Prostate gland (tissue), 2 donors: ENCODE measurements around the gene PSMD6. TPM values are rescaled to one million over a fixed set of nuclear protein-coding genes. Genes with fewer than 3 reads are reported as not detected.

ENCODE experiments used
- DNase-seq: peaks from one replicate; pipeline ENCODE4 v3.0.0-alpha.2; 2019; ENCODE audit warnings: low spot score
- H3K27ac ChIP-seq, 2 donors: fragments of 200-600 bp; sonication (generic); 2 replicates each; pipeline ENCODE4 v1.5.1; 2017 to 2019
- H3K27me3 ChIP-seq: fragments of 200-600 bp; sonication (generic); replicated peaks from 2 replicates; pipeline ENCODE4 v1.5.1; 2019; ENCODE audit not compliant: insufficient read depth
- H3K36me3 ChIP-seq, 2 donors: fragments of 200-600 bp; sonication (generic); 1 replicate in 1 of 2; 2 replicates in 1 of 2; pipeline versions ENCODE4 v1.5.1 to v1.8.1; 2017 to 2019
- H3K4me1 ChIP-seq: fragments of 200-600 bp; sonication (generic); replicated peaks from 2 replicates; pipeline ENCODE4 v1.5.1; 2019
- H3K4me3 ChIP-seq, 2 donors: fragments of 200-600 bp; sonication (generic); 2 replicates each; pipeline ENCODE4 v1.5.1; 2017 to 2019
- H3K9me3 ChIP-seq: fragments of 200-600 bp; sonication (generic); 2 replicates; pipeline ENCODE4 v1.5.1; 2017
- POLR2A ChIP-seq: fragments of 450-650 bp; IDR thresholded peaks from one replicate; pipeline ENCODE4 v1.6.1; 2016; ENCODE audit warnings: antibody characterized with exemption, mild to moderate bottlenecking
- POLR2AphosphoS5 ChIP-seq: sonication (generic); formaldehyde crosslinking; IDR thresholded peaks from one replicate; pipeline ENCODE4 v1.6.1; 2017; ENCODE audit warnings: antibody characterized with exemption
- WGBS: methylation state at CpG from one replicate; pipeline ENCODE4 v1.1.5; 2018; 5-methylcytosine and 5-hydroxymethylcytosine counted together
- intact Hi-C: fragments of 100-400 bp; cut with DNase I; formaldehyde crosslinking; loops from one replicate; pipeline ENCODE4 v1.14.2; 2022
- total RNA-seq, 2 donors: library from RNA; depleted of rRNA; stranded (reverse); fragments of >200 nt; gene quantifications; one replicate each; pipeline ENCODE4 v1.1.0, GENCODE V29; 2016
- TF ChIP-seq, protein P1 (sequence below), 4 experiments: fragments of 200-600 bp in 2 of 4; fragments of 450-650 bp in 2 of 4; sonication (generic) in 2 of 4; IDR thresholded peaks; 1 replicate in 3 of 4; 2 replicates in 1 of 4; pipeline ENCODE4 v1.5.1; 2016 to 2019; ENCODE audit warnings: antibody characterized with exemption in 4 of 4, mild to moderate bottlenecking in 2 of 4, moderate library complexity in 2 of 4

The PSMD6 gene
- total RNA-seq, 2 donors from 2014 or later, result 56.4 to 67.9 TPM

DNA sequence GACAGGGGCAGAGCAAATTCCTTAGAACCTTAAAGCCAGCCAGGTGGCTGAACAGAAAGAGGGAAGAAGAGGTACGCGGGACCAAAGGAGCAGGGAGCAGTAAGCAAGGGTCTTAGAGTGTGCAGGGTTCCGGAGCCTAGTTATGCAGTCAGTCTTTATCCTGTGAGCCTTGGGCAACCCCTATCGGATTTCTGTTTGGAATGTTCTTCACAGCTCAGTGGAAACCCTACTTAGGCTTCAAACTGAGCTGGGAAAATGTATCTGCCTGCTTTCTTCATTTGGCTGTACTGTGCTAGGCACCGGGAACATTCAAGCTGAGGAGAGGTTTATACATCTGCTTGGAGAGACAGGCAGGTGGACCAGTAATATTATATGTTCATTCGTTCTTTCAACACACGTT, 37.1 kb downstream of the PSMD6 start:
- peaks cover 0 to 5% of the 10 kb centered on the region in 2 donors for H3K36me3 ChIP-seq
- intact Hi-C loops, result no loop called here
- no peak for DNase-seq
- H3K9me3 ChIP-seq, result no peaks in the 10 kb centered on the region
- H3K4me3 ChIP-seq, result no peak overlapping the region
- H3K4me1 ChIP-seq, result no peaks in the 10 kb centered on the region
- WGBS, result 79% methylated on average over 7 of the region's 7 CpGs
- H3K27me3 ChIP-seq, result no peaks in the 10 kb centered on the region
- no peak overlapping the region for H3K27ac ChIP-seq
- TF ChIP-seq POLR2AphosphoS5 (no peak), POLR2A (no peak)
- TF ChIP-seq, protein P1, sequence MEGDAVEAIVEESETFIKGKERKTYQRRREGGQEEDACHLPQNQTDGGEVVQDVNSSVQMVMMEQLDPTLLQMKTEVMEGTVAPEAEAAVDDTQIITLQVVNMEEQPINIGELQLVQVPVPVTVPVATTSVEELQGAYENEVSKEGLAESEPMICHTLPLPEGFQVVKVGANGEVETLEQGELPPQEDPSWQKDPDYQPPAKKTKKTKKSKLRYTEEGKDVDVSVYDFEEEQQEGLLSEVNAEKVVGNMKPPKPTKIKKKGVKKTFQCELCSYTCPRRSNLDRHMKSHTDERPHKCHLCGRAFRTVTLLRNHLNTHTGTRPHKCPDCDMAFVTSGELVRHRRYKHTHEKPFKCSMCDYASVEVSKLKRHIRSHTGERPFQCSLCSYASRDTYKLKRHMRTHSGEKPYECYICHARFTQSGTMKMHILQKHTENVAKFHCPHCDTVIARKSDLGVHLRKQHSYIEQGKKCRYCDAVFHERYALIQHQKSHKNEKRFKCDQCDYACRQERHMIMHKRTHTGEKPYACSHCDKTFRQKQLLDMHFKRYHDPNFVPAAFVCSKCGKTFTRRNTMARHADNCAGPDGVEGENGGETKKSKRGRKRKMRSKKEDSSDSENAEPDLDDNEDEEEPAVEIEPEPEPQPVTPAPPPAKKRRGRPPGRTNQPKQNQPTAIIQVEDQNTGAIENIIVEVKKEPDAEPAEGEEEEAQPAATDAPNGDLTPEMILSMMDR (IDR thresholded peaks at IDR 0.05), result no peak

DNA sequence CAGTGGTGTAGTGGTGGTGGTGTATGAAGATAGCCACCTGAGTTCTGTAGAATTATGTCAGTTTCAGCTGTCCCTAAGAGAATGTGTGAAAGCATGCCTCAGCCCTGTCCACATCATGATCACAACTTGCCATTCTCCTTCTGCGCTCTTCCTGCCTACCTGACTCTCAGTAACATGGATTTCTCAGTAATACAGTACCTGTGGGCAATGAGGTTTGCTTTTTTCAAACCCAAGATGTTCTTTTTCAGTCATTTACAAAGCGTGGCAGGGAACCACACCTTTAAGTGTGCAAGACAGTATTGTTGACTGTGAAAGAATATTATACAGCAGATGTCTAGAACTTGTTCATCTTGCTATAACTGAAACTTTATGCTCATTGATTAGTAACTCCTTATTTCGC, 38.9 kb downstream of the PSMD6 start:
- H3K27me3 ChIP-seq, result no peaks in the 10 kb centered on the region
- TF ChIP-seq, protein P1 (IDR thresholded peaks at IDR 0.05), result no peak
- WGBS, result 97% methylated on average over 3 of the region's 3 CpGs
- H3K4me3 ChIP-seq, result no peak overlapping the region
- intact Hi-C loops, result no loop called here
- no peak overlapping the region for H3K27ac ChIP-seq
- DNase-seq, result no peak
- H3K36me3 ChIP-seq, result peaks cover 0 to 5% of the 10 kb centered on the region in 2 donors
- no peaks in the 10 kb centered on the region for H3K9me3 ChIP-seq
- no peaks in the 10 kb centered on the region for H3K4me1 ChIP-seq

DNA sequence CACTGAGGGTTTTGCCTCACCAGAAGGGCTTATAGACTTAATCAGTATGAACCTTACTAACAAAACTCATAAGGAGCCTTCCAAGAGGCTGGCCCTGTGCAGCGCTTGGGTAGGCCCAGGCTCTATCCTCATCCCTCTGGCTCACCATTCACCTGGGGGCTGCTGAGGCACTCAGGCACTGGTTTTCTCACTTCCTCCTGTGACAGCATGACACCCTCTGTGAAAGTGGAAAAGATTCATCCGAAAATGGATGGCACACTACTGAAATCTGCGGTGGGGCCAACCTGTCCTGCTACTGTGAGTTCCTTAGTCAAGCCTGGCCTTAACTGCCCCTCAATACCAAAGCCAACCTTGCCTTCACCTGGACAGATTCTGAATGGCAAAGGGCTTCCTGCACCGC, 41.3 kb downstream of the PSMD6 start:
- H3K4me3 ChIP-seq, result no peak overlapping the region
- intact Hi-C loops, result no loop called here
- TF ChIP-seq, protein P1 (IDR thresholded peaks at IDR 0.05), result no peak
- TF ChIP-seq POLR2A, result no peak
- no peak for TF ChIP-seq POLR2AphosphoS5
- 95% methylated on average over 4 of the region's 4 CpGs for WGBS
- H3K4me1 ChIP-seq, result no peaks in the 10 kb centered on the region
- DNase-seq, result no peak
- peaks cover 0 to 5% of the 10 kb centered on the region in 2 donors for H3K36me3 ChIP-seq
- H3K27me3 ChIP-seq, result no peaks in the 10 kb centered on the region
- H3K27ac ChIP-seq, result no peak overlapping the region
- H3K9me3 ChIP-seq, result no peaks in the 10 kb centered on the region

GRCh38 chr3:63980830-63981498, 42.3 kb downstream of the PSMD6 start:
- DNase-seq, result no peak
- Histone ChIP-seq H3K27me3 (no peaks in the 10 kb centered on the region), H3K4me1 (no peaks in the 10 kb centered on the region), H3K36me3 (peaks cover 0 to 5% of the 10 kb centered on the region in 2 donors), H3K9me3 (no peaks in the 10 kb centered on the region), H3K27ac (no peak overlapping the region), H3K4me3 (no peak overlapping the region)
- intact Hi-C loops, result no loop called here
- 86% methylated on average over 8 of the region's 8 CpGs for WGBS
- TF ChIP-seq POLR2A (no peak), POLR2AphosphoS5 (no peak)
- TF ChIP-seq, protein P1 (IDR thresholded peaks at IDR 0.05), result no peak

GRCh38 chr3:63980019-63980418, 43.3 kb downstream of the PSMD6 start:
- DNase-seq, result no peak
- Histone ChIP-seq H3K4me1 (no peaks in the 10 kb centered on the region), H3K27me3 (no peaks in the 10 kb centered on the region), H3K27ac (no peak overlapping the region), H3K4me3 (no peak overlapping the region), H3K9me3 (no peaks in the 10 kb centered on the region), H3K36me3 (peaks cover 0 to 5% of the 10 kb centered on the region in 2 donors)
- TF ChIP-seq, protein P1 (IDR thresholded peaks at IDR 0.05), result no peak
- no peak for TF ChIP-seq POLR2A
- no peak for TF ChIP-seq POLR2AphosphoS5
- WGBS, result 88% methylated on average over 2 of the region's 2 CpGs
- intact Hi-C loops, result no loop called here
